Measurements from ENCODE around the gene KRTAP10-12. TPM values are rescaled to one million over a fixed set of nuclear protein-coding genes. Genes with fewer than 3 reads are reported as not detected.

The KRTAP10-12 gene
- total RNA-seq, 1 experiment from 2014 or later = not detected

GRCh38 chr21:44704636-44705001, 7.6 kb downstream of the KRTAP10-12 start:
- H3K4me1 ChIP-seq (ENCODE audit: control insufficient read depth, insufficient read depth, low read length) = no peaks in the 10 kb centered on the region; the same call in none of the 2 replicates
- ATAC-seq = no peak
- ChIA-PET CTCF (no interaction called here), POLR2A (no interaction called here)
- no peak for DNase-seq (ENCODE audit: low read depth, low spot score)
- no peaks in the 10 kb centered on the region for H3K36me3 ChIP-seq (ENCODE audit: control insufficient read depth, insufficient read depth, low read length)
- intact Hi-C loops (cut with micrococcal nuclease; ENCODE audit: unreplicated experiment) (no loop called here), in situ Hi-C loops (cut with HindIII; ENCODE audit: low pct_unique_long_range_greater_than_20kb, low sequenced_read_pairs) (no loop called here)
- no peak overlapping the region for H3K27ac ChIP-seq (ENCODE audit: low read length)
- BruUV-seq (replicated peaks) = no TSS peak
- H3K27me3 ChIP-seq (ENCODE audit: control insufficient read depth, insufficient read depth, low read length) = no peaks in the 10 kb centered on the region
- no peak for TF ChIP-seq SIN3A (IDR thresholded peaks at IDR 0.05; ENCODE audit: borderline replicate concordance, insufficient read depth, low read depth, low read length)
- TF ChIP-seq TCF7L2 (IDR thresholded peaks at IDR 0.05; ENCODE audit: low read depth, low read length) = no peak
- no peak for TF ChIP-seq POLR2AphosphoS5 (IDR thresholded peaks at IDR 0.05; ENCODE audit: low read depth, low read length)
- TF ChIP-seq REST (IDR thresholded peaks at IDR 0.05; ENCODE audit: insufficient read depth in 1 of 2, low read depth in 2 of 2, low read length in 1 of 2) = no peak
- TF ChIP-seq CTCF (IDR thresholded peaks at IDR 0.05) = no peak
- no peaks in the 10 kb centered on the region for H3K9me3 ChIP-seq (ENCODE audit: control insufficient read depth, insufficient read depth, low read depth, low read length)
- no peak overlapping the region for H3K4me3 ChIP-seq (ENCODE audit: low read depth in 2 of 2, low read length in 2 of 2)

GRCh38 chr21:44706026-44706705, 9.2 kb downstream of the KRTAP10-12 start:
- no peak for DNase-seq (ENCODE audit: low read depth, low spot score)
- no peaks in the 10 kb centered on the region for H3K27me3 ChIP-seq (ENCODE audit: control insufficient read depth, insufficient read depth, low read length)
- H3K4me3 ChIP-seq (ENCODE audit: low read depth in 2 of 2, low read length in 2 of 2) = no peak overlapping the region
- no TSS peak for BruUV-seq (replicated peaks)
- TF ChIP-seq SIN3A (IDR thresholded peaks at IDR 0.05; ENCODE audit: borderline replicate concordance, insufficient read depth, low read depth, low read length) = no peak
- no peak for TF ChIP-seq REST (IDR thresholded peaks at IDR 0.05; ENCODE audit: insufficient read depth in 1 of 2, low read depth in 2 of 2, low read length in 1 of 2)
- TF ChIP-seq CTCF (IDR thresholded peaks at IDR 0.05) = no peak
- TF ChIP-seq POLR2AphosphoS5 (IDR thresholded peaks at IDR 0.05; ENCODE audit: low read depth, low read length) = no peak
- TF ChIP-seq TCF7L2 (IDR thresholded peaks at IDR 0.05; ENCODE audit: low read depth, low read length) = no peak
- no peaks in the 10 kb centered on the region; the same call in none of the 2 replicates for H3K4me1 ChIP-seq (ENCODE audit: control insufficient read depth, insufficient read depth, low read length)
- no peak for ATAC-seq
- ChIA-PET CTCF (no interaction called here), POLR2A (no interaction called here)
- intact Hi-C loops (cut with micrococcal nuclease; ENCODE audit: unreplicated experiment) (no loop called here), in situ Hi-C loops (cut with HindIII; ENCODE audit: low pct_unique_long_range_greater_than_20kb, low sequenced_read_pairs) (no loop called here)
- H3K36me3 ChIP-seq (ENCODE audit: control insufficient read depth, insufficient read depth, low read length) = no peaks in the 10 kb centered on the region
- H3K27ac ChIP-seq (ENCODE audit: low read length) = no peak overlapping the region
- no peaks in the 10 kb centered on the region for H3K9me3 ChIP-seq (ENCODE audit: control insufficient read depth, insufficient read depth, low read depth, low read length)

Measured in Panc1 (cell line).